Epithelial cell of proximal tubule (primary cell): ENCODE results near the gene MAST4. TPM values are rescaled to one million over a fixed set of nuclear protein-coding genes. Genes with fewer than 3 reads are reported as not detected.

ENCODE experiments used
- DNase-seq: peaks from one replicate; pipeline ENCODE4 v3.0.0-alpha.2; 2011; ENCODE audit warnings: low read depth
- H3K4me3 ChIP-seq: 2 replicates; pipeline ENCODE4 v1.5.1; 2011; ENCODE audit warnings: low read depth, mild to moderate bottlenecking, low read length
- total RNA-seq: library from RNA; depleted of rRNA; stranded (reverse); fragments of >200 nt; gene quantifications from 2 replicates; pipeline ENCODE4 v1.2.3, GENCODE V29; 2015
- TF ChIP-seq, protein P1 (sequence below): conservative IDR thresholded peaks from 2 replicates; pipeline ENCODE4 v1.5.1; 2012; ENCODE audit warnings: low read depth, mild to moderate bottlenecking, low read length

The MAST4 gene
- total RNA-seq, 1 donor from 2014 or later = 17.3 TPM

GRCh38 chr5:66615894-66616293 lies 19.7 kb downstream of the MAST4 start:
- no peak overlapping the region for H3K4me3 ChIP-seq
- TF ChIP-seq, protein P1, sequence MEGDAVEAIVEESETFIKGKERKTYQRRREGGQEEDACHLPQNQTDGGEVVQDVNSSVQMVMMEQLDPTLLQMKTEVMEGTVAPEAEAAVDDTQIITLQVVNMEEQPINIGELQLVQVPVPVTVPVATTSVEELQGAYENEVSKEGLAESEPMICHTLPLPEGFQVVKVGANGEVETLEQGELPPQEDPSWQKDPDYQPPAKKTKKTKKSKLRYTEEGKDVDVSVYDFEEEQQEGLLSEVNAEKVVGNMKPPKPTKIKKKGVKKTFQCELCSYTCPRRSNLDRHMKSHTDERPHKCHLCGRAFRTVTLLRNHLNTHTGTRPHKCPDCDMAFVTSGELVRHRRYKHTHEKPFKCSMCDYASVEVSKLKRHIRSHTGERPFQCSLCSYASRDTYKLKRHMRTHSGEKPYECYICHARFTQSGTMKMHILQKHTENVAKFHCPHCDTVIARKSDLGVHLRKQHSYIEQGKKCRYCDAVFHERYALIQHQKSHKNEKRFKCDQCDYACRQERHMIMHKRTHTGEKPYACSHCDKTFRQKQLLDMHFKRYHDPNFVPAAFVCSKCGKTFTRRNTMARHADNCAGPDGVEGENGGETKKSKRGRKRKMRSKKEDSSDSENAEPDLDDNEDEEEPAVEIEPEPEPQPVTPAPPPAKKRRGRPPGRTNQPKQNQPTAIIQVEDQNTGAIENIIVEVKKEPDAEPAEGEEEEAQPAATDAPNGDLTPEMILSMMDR = no peak
- no peak for DNase-seq

DNA sequence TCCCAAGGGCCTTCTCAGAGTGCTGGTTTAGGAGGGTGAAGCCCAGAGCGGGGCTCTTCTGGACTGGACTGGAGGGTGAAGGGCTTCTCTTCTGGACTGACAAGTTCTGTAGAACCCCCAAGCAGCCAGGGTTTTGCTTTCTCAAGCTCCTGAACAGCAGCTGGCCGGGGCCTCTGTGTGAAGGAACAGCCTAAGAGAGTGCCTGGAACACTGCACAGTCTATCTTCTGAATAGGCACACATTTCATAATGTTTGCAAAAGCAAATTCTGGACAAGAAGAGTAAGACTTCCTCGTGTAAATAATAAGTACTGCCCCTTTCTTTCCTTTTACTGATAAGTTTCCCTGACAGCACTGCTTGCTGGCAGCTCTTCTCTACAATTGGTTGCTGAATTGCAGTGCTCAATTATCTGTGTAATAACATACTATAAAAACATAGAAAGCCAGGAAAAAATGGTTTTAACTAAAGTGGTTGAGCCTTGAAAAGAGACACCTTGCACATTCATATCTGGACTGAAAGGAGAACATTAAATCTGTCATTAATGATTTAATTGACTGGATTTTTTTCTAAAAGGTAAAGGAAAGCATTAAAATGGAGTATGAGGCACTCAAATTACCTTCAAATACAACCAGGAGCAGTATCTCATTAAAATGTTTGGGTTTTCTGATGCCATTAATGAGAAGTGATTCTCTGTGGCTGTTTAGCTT lies 20.5 kb downstream of the MAST4 start:
- no peak for DNase-seq
- TF ChIP-seq, protein P1 = no peak
- no peak overlapping the region for H3K4me3 ChIP-seq

DNA sequence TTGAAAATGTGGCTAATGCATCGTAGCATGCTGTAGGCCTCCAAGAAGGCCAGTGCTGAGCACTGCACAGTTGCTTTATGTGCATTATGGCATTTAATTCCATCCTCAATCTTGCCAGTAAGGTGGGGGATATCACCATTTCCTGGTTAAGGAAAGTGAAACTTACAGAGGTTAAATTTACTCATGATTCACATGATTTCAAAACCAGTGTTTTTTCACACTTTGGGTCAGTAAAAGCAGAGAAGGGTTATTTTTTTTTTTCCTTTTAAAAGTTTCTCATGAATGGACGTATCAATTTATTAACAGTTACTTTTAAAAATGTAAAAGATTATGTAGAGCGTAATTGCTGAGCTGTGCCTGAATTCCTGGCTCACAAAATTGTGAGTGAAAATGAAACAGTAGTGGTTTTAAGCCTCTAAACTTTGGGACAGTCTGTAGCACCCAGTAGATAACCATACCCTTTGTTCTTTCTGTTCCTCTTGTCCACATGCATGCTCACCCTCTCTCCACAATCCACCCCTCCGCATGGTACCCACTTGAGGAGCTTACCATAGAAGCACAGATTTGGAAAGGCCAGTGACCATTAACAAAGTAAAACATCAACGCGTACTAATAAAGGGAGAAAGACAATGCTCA lies 21.2 kb downstream of the MAST4 start:
- TF ChIP-seq, protein P1 = no peak
- no peak for DNase-seq
- no peak overlapping the region for H3K4me3 ChIP-seq

- DNase-seq = no peak
- H3K4me3 ChIP-seq = no peak overlapping the region
- TF ChIP-seq, protein P1 = no peak
These were observed 22.0 kb downstream of the MAST4 start for GRCh38 chr5:66617991-66618768.

GRCh38 chr5:66620711-66621110 lies 24.5 kb downstream of the MAST4 start:
- H3K4me3 ChIP-seq = no peak overlapping the region
- no peak for DNase-seq
- TF ChIP-seq, protein P1 = no peak

- TF ChIP-seq, protein P1 = no peak
- H3K4me3 ChIP-seq = no peak overlapping the region
- DNase-seq = no peak
These were observed 25.0 kb downstream of the MAST4 start for GRCh38 chr5:66621146-66621545.
